Dermis lymphatic vessel endothelial cell (primary cell): ENCODE measurements around the gene RRP36. TPM values are rescaled to one million over a fixed set of nuclear protein-coding genes. Genes with fewer than 3 reads are reported as not detected.

Source experiments
- total RNA-seq: library from RNA; depleted of rRNA; stranded (reverse); fragments of >200 nt; gene quantifications from 2 replicates; pipeline ENCODE4 v1.2.1, GENCODE V29; 2014

RRP36 gene, protein sequence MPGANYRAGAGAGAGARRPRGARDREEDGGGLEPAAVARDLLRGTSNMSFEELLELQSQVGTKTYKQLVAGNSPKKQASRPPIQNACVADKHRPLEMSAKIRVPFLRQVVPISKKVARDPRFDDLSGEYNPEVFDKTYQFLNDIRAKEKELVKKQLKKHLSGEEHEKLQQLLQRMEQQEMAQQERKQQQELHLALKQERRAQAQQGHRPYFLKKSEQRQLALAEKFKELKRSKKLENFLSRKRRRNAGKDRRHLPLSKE
- total RNA-seq: 73.8 and 80.4 TPM in 2 replicates

DNA sequence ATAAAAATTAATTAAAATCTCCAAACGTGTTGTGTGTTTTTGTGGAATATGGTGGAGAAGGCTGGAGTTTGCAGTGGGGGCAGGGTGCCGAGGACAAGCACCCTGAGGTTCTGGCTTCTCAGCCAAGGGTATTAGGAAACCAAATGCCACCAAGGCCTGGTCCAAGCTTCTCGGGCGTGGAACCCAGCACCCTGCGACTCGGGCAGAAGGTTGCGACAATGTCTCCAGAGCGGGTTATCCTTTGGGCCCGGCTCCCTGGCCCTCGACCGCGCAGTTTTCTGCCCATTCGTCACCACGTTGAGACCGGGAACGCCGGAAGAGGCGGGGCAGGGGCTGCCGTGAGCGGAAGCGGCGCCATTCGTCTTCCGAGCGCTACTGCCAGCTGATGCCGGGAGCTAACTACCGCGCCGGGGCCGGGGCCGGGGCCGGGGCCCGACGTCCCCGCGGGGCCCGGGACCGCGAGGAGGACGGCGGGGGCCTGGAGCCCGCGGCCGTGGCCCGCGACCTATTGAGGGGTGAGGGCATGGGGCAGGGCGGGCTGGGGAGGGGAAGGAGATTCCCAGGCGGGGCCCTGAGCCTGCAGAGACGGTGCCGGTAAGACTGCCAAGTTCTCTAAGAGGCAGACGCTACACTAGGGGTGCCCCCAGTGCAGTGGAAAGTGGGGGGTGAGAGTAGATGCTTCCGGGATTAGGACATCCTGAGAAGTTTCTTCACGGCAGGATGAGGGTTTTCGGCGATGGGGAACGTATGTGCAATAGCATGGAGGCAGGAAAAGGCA is at the start of gene RRP36:
RRP36 (plus strand) TSS at position 354 of the 778 bp plus-strand sequence; CDS start at position 386, 32 bp downstream.

DNA sequence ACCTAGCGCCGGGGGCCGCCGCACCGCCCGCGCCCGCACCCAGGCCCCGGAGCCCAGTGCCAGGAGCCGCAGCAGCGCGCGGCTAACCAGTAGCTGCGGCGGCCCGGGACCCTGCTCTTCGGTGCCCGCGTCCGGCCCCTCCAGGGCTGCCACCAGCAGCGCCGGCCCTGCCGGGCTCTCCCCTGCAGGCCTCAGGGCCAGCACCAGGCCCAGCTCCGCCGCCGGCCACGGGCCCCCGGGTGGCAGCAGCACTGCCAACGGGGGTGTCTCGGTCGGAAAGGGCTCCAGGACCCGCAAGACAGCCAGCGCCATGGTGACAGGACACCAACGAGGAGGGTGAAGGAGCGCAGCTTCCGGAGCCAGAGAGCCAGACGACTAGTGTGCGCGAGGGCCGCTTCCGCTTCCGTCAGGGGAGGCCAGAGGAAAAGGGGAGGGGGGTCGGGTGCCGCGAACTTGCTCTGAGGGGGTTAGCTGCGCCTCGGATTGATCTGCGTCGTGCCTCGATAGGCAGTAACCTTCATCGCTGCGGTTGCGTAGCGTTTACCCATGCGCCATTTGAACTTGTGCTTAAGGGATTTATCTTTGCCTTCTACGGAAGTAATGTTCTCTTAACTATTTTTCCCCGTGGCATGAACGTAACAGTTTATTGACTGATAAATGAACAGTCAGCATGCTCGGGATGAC is 42.4 kb upstream of the RRP36 start, which contains the start of gene PEX6:
PEX6 (minus strand) TSS at position 343 of the 684 bp plus-strand sequence; CDS start at position 312, 31 bp downstream.

DNA sequence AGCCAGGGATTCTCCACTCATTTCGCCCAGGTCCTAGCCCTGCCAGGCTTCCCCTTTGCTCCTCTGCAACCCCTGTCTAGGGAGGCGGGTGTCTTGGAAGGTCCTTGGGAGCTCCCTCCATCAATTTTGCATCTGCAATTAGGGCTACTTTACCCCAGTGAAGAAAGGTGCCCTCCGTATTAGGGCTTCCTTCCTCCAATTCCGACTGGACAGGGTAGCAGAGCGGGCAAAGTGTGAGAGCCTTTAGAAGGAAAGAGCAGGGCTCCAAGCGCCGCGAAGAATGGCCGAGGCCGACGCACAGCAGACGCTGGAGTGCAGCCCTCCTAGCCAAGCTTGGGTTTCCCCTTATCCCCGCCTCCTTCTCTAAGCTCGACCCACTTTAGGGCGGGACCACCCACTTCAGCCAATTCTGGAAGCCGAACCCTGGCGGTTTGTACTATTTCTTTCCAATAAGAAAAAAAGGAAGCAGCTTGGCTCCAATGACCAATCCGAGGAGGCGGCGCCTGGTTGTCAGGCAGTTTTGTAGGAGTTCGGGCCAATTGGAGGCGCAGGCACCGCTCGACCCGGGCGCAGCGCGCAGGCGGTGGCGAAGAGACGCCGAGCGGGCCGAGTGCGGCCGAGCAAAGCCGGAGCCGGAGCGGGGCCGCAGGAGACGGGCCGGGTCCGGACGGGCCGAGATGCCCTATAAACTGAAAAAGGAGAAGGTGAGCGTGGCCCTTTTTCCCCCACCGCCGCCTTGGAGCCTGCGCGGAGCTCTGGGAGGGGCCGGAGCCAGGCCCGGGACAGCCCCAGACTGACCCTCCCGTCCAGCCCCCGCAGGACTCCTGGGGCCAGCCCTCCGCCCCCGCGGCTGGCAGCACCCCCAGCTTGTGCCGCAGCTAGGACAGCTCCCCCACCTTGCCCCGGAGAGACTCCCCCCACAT is 37.2 kb upstream of the RRP36 start, which contains the start of gene PPP2R5D:
PPP2R5D (plus strand) TSS at position 570 of the 923 bp plus-strand sequence; CDS start at position 678, 108 bp downstream.

DNA sequence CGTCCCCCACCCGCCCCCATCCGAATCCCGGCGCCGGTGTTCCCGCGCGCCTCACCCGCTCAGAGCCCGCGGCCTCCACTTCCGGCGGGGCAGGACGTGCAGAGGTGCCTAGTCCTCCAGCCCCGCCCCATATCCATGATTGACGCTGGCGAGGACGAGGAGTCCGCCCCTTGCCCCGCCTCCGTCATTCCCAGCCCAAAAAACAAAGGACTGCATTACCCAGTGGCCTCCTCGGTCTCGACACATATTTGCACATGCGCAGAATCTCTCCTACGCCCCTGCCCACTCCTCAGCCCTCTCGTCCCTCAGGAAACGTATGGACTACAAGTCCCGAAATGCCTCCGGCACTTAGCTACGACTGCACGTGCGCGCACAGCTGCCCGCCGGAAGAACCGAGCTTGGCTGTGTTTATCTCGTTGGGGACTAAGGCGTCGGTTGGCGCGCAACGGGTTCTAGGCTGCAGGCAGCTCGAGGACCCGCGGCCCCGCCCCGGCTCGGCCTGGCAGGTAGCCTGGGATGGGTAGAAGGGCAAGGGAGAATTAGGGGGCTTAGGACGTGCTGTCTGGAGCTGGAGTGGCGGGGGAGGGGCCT is 7.5 kb upstream of the RRP36 start, which contains the start of the genes KLHDC3 and MEA1:
KLHDC3 (plus strand) TSS at position 407 of the 591 bp plus-strand sequence. CDS start 2,944 bp downstream, outside the sequence.
MEA1 (minus strand) TSS at position 104 of the 591 bp plus-strand sequence. CDS start 133 bp downstream, outside the sequence.

DNA sequence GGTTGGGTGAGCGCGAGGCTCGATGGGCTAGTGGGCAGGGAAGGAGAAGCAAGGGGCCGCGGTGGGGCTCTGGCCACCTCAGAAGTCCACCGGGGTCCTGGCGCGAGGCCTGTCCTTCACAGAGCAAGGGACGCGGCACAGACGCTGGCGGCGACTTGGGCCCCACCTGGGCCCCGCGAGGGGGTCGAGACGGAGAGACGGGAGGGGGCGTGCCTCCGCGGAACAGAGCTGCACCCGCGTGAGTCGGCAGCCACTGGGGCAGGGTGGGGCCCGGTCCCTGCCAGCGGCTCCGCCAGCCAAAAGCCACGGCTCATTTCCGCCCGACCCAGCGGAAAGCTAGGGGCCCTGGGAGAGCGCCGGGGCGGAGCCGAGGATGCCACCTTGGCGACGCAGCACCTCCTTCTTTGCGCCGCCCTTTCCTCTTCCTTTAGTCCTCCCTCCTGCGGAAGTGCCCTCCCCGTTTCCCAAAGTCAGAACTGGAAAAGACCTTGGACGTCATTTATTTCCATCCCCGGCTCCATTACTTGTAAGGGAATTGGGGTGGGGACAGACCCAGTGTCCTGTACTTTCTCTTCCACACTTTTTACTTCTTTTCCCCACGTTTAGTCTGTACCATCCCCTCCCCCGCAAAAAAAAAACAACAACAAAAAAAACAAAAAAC is 32.3 kb downstream of the RRP36 start, which contains the start of gene CUL7:
CUL7 (minus strand) TSS at position 307 of the 661 bp plus-strand sequence. CDS start 1,063 bp downstream, outside the sequence.

DNA sequence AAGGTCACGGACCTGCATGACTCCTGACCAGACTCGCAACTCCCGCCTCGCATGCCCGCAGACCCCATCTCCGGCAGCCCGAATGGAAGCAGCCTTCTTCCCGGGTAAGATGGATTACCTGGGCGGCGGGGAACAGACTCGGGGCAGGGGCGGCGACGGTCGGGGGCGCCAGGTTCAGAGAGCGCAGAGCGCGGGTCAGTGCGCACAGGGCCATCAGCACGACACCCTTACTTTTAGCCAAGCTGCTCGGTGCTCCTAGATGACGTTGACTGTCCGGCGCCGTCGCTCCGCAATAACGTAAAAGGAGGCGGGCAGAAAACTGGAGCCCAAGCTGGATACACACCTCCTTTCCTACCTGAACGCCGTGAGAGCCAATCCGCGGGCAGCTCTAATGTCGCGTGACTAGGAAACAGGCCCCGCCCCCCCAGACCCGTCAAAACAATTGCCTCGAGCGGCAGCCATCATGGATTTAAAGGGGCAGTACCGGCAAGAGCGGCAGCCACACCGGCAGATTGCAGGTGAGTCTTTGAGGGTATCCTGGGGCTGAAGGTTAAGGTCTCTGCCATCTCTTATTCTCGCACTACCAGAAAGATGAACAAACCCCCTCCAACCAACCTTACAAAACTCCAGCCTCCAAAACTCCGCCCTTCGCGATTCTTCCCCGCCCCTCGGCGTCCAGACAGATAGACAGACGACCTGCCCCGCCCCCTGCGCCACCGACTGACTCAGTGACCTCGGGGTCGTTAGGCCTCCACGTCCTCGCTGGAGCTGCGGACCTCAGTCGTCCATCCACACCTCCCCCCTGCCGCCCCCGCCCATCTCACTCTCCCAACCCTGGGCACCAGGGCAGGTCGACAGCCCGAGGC is 38.0 kb downstream of the RRP36 start, which contains the start of the genes KLC4 and MRPL2:
KLC4 (plus strand) TSS at position 464 of the 866 bp plus-strand sequence. CDS start 1,705 bp downstream, outside the sequence.
MRPL2 (minus strand) TSS at position 267 of the 866 bp plus-strand sequence; CDS start at position 214, 53 bp downstream.

DNA sequence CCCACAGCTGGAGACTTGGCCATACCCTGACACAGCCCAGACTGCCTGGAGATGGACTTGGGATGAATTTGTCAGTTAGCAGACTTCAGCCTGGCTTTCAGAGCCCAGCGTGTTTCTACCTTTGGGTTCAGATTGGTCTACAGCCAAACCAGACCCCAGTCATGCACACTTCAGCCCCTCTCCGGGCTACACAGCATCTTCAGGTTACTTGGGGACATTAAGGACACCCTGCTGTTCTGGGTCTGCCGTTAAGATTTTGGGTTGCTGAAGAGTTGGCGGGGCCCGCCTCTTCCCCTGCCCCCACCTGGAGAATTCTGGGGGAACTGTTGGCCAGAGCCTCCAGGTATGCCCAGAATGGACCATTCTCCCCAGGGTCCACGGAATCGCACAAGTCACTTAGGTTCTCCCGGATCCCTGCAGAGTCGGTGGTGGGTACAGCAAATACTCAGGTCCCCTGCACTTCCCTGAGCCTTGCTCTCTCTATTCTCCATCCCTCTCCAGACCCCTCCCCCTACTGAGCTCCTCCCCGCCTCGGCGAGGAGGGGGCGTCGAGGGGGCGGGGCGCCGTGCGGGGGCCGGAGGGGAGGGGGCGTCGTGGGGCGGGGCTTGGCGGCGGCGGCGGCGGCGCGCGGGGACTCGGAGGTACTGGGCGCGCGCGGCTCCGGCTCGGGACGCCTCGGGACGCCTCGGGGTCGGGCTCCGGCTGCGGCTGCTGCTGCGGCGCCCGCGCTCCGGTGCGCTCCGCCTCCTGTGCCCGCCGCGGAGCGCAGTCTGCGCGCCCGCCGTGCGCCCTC is 54.4 kb downstream of the RRP36 start, which contains the start of gene PTK7:
PTK7 (plus strand) TSS at position 645 of the 794 bp plus-strand sequence. CDS start 175 bp downstream, outside the sequence.

Other genes with a start within 250 kb of the RRP36 start
- gene BICRAL, start 239.6 kb upstream of the RRP36 start, total RNA-seq: 5.1 and 5.8 TPM in 2 replicates
- 96.3 and 122 TPM in 2 replicates for gene RPL7L1, start 142.0 kb upstream of the RRP36 start, total RNA-seq
- 0.17 TPM in 1 of 2 replicates, not detected in the other for gene PTCRA, start 105.6 kb upstream of the RRP36 start, total RNA-seq
- gene CNPY3, start 92.1 kb upstream of the RRP36 start, total RNA-seq: 24.3 and 29.0 TPM in 2 replicates
- gene GNMT, start 60.9 kb upstream of the RRP36 start, total RNA-seq: 0.11 and 0.17 TPM in 2 replicates
- 11.8 and 28.6 TPM in 2 replicates for gene PEX6, start 42.4 kb upstream of the RRP36 start, total RNA-seq
- gene PPP2R5D, start 37.1 kb upstream of the RRP36 start, total RNA-seq: 22.3 and 31.3 TPM in 2 replicates
- gene MEA1, start 7.7 kb upstream of the RRP36 start, total RNA-seq: 36.4 and 37.4 TPM in 2 replicates
- gene KLHDC3, start 7.4 kb upstream of the RRP36 start, total RNA-seq: 134 and 141 TPM in 2 replicates
- gene CUL7, start 32.2 kb downstream of the RRP36 start, total RNA-seq: 18.4 and 23.4 TPM in 2 replicates
- 11.3 and 11.5 TPM in 2 replicates for gene MRPL2, start 37.8 kb downstream of the RRP36 start, total RNA-seq
- 16.5 and 17.2 TPM in 2 replicates for gene KLC4, start 38.0 kb downstream of the RRP36 start, total RNA-seq
- gene PTK7, start 54.7 kb downstream of the RRP36 start, total RNA-seq: 28.2 and 39.6 TPM in 2 replicates
- gene SRF, start 149.6 kb downstream of the RRP36 start, total RNA-seq: 11.8 TPM in 2 replicates
- 16.9 and 17.9 TPM in 2 replicates for gene CUL9, start 160.6 kb downstream of the RRP36 start, total RNA-seq
- gene DNPH1, start 207.9 kb downstream of the RRP36 start, total RNA-seq: 44.8 and 59.2 TPM in 2 replicates
- gene TTBK1, start 221.9 kb downstream of the RRP36 start, total RNA-seq: not detected in 2 replicates